Measurements from ENCODE around the gene VAV2.

VAV2 gene

GRCh38 chr9:133850161-133850560 lies 142.0 kb downstream of the VAV2 start:
- DNase-seq (ENCODE audit: low read depth), result no peak
- H3K4me3 ChIP-seq (ENCODE audit: control insufficient read depth, low read depth, low read length), result no peak overlapping the region
- TF ChIP-seq CTCF (conservative IDR thresholded peaks at IDR 0.05; ENCODE audit: control insufficient read depth, insufficient read depth, low read depth, low read length), result no peak

GRCh38 chr9:133849110-133849670 lies 142.9 kb downstream of the VAV2 start:
- no peak overlapping the region for H3K4me3 ChIP-seq (ENCODE audit: control insufficient read depth, low read depth, low read length)
- TF ChIP-seq CTCF (conservative IDR thresholded peaks at IDR 0.05; ENCODE audit: control insufficient read depth, insufficient read depth, low read depth, low read length), result no peak
- no peak for DNase-seq (ENCODE audit: low read depth)

GRCh38 chr9:133848471-133849109 lies 143.5 kb downstream of the VAV2 start:
- H3K4me3 ChIP-seq (ENCODE audit: control insufficient read depth, low read depth, low read length), result no peak overlapping the region
- no peak for TF ChIP-seq CTCF (conservative IDR thresholded peaks at IDR 0.05; ENCODE audit: control insufficient read depth, insufficient read depth, low read depth, low read length)
- DNase-seq (ENCODE audit: low read depth), result no peak

- DNase-seq (ENCODE audit: low read depth), result no peak
- no peak overlapping the region for H3K4me3 ChIP-seq (ENCODE audit: control insufficient read depth, low read depth, low read length)
- no peak for TF ChIP-seq CTCF (conservative IDR thresholded peaks at IDR 0.05; ENCODE audit: control insufficient read depth, insufficient read depth, low read depth, low read length)
Observed at GRCh38 chr9:133846483-133847090, 145.5 kb downstream of the VAV2 start.

GRCh38 chr9:133845440-133845839 lies 146.7 kb downstream of the VAV2 start:
- TF ChIP-seq CTCF (conservative IDR thresholded peaks at IDR 0.05; ENCODE audit: control insufficient read depth, insufficient read depth, low read depth, low read length), result no peak
- no peak overlapping the region for H3K4me3 ChIP-seq (ENCODE audit: control insufficient read depth, low read depth, low read length)
- DNase-seq (ENCODE audit: low read depth), result peak; percentile 25

GRCh38 chr9:133844881-133845410 lies 147.2 kb downstream of the VAV2 start:
- no peak for TF ChIP-seq CTCF (conservative IDR thresholded peaks at IDR 0.05; ENCODE audit: control insufficient read depth, insufficient read depth, low read depth, low read length)
- no peak overlapping the region for H3K4me3 ChIP-seq (ENCODE audit: control insufficient read depth, low read depth, low read length)
- no peak for DNase-seq (ENCODE audit: low read depth)

Measured in fibroblast of mammary gland (primary cell).